Stimulated activated naive B cell treated with anti-CD40 and anti-IgM and Interleukin-4, amounts not matched to agents 10 μg/mL and 1 μg/mL and 100 μg/mL, for 72 hours (primary cell): ENCODE results near the gene HSFX2.
"Not testable (repeated sequence)": the region's sequence is repeated elsewhere in the genome, so short reads cannot be mapped to it uniquely, and the experiment has no call there.

ENCODE experiments used
- ATAC-seq, 2 donors: fragments of 150-1000 bp; cut with Tn5 transposase; replicated peaks; 2 replicates each; pipeline ENCODE4 v1.10.0; 2021; ENCODE audit warnings: moderate library complexity in 1 of 2
- DNase-seq: peaks from one replicate; pipeline ENCODE4 v3.0.0; 2021
- H3K27ac Mint-ChIP-seq: one replicate; pipeline ENCODE4 v1.8.0; 2022; ENCODE audit warnings: mild to moderate bottlenecking, mixed read lengths
- H3K27me3 Mint-ChIP-seq, 2 donors: one replicate each; pipeline ENCODE4 v1.8.0; 2022; ENCODE audit warnings: mixed read lengths in 2 of 2
- H3K36me3 Mint-ChIP-seq, 2 donors: one replicate each; pipeline ENCODE4 v1.8.0; 2022; ENCODE audit warnings: mixed read lengths in 2 of 2, mild to moderate bottlenecking in 1 of 2
- H3K4me1 Mint-ChIP-seq, 2 donors: one replicate each; pipeline ENCODE4 v1.8.0; 2022; ENCODE audit warnings: mixed read lengths in 2 of 2, mild to moderate bottlenecking in 1 of 2
- H3K4me3 Mint-ChIP-seq, 2 donors: one replicate each; pipeline ENCODE4 v1.8.0; 2022; ENCODE audit warnings: mild to moderate bottlenecking in 2 of 2, mixed read lengths in 2 of 2, moderate library complexity in 1 of 2
- H3K9me3 Mint-ChIP-seq, 2 donors: one replicate each; pipeline ENCODE4 v1.8.0; 2022; ENCODE audit warnings: mixed read lengths in 2 of 2, mild to moderate bottlenecking in 1 of 2

HSFX2 gene

GRCh38 chrX:149619662-149620061, 24.5 kb upstream of the HSFX2 start:
- not testable (repeated sequence) for H3K9me3 Mint-ChIP-seq, H3K27ac Mint-ChIP-seq, H3K4me1 Mint-ChIP-seq, ATAC-seq, DNase-seq, H3K4me3 Mint-ChIP-seq, H3K36me3 Mint-ChIP-seq, H3K27me3 Mint-ChIP-seq

DNA sequence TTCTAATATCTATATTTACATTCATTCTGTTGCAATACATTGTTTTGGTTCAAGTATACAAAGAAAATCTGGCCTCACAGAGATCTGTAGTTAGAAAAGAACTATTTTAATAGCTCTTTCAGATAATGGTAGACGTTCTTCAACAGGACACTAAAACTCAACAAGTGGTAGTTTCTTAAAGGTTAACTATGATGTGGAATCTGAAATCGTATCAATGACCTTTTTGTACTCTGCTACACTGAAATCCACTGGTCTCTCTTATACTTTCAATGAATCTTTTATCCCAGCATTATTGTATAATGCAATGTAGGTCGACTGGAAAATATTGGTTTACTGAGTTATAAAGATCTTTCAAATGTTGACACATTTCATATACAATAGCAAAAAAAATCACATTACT, 23.8 kb upstream of the HSFX2 start:
- H3K4me3 Mint-ChIP-seq = no peak overlapping the region
- ATAC-seq (no peak), DNase-seq (no peak)
- H3K27ac Mint-ChIP-seq = no peak overlapping the region
- peaks cover 2 to 14% of the 10 kb centered on the region in 2 donors for H3K4me1 Mint-ChIP-seq
- no peaks in the 10 kb centered on the region for H3K27me3 Mint-ChIP-seq
- H3K36me3 Mint-ChIP-seq = peaks cover 0 to 4% of the 10 kb centered on the region in 2 donors
- no peaks in the 10 kb centered on the region for H3K9me3 Mint-ChIP-seq

DNA sequence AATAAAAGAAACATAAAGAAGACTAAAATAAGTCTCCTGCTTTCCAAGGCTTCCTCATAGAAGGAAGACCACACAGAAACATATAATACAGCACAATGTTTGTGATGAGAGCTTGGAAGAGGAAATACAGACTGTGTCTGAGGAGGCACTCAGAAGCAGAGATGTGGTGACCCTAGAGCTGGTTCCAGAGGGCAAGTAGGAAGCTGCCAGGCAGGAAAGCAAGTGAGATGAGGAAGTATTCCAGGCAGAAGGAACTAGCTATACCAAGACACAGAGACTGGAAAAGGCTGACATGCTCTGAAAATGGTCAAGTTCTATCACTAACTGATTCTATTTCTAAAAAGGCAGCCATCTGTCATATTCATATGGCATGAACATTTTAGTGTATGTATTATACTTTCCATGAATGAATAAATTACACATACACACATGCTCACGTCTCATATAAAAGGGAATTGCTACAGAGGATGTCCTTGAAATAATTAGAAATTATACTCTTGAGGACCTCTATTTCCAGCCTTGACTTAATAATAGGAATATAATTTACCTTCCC, 16.6 kb upstream of the HSFX2 start:
- H3K27ac Mint-ChIP-seq = peak overlapping the region; percentile 21
- no peaks in the 10 kb centered on the region for H3K9me3 Mint-ChIP-seq
- peaks cover 2 to 23% of the 10 kb centered on the region in 2 donors for H3K4me1 Mint-ChIP-seq
- H3K27me3 Mint-ChIP-seq = no peaks in the 10 kb centered on the region
- H3K4me3 Mint-ChIP-seq = no peak overlapping the region
- ATAC-seq = no peak
- H3K36me3 Mint-ChIP-seq = peaks cover 6 to 13% of the 10 kb centered on the region in 2 donors
- no peak for DNase-seq

GRCh38 chrX:149610511-149610910, 15.4 kb upstream of the HSFX2 start:
- no peaks in the 10 kb centered on the region for H3K27me3 Mint-ChIP-seq
- H3K4me3 Mint-ChIP-seq = no peak overlapping the region
- no peak for ATAC-seq
- DNase-seq = no peak
- H3K9me3 Mint-ChIP-seq = no peaks in the 10 kb centered on the region
- H3K36me3 Mint-ChIP-seq = peaks cover 14 to 20% of the 10 kb centered on the region in 2 donors
- H3K4me1 Mint-ChIP-seq = peaks cover 2 to 16% of the 10 kb centered on the region in 2 donors
- no peak overlapping the region for H3K27ac Mint-ChIP-seq

DNA sequence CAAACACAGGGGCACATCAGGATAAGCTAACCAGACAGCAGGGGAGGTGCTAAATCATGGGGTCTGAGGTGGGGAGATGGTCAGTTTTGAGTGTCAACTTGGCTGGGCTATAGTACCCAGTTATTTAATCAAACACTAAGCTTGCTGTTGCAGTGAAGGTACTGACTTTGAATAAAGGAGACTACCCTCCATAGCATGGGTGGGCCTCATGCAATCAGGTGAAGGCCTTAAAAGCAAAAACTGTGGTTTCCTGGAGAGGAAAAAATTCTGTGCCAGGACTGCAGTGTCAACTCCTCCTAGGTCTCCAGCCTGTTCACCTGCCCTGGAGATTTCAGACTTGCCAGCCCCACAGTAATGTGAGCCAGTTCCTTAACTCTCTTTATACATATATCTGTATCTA, 12.6 kb upstream of the HSFX2 start:
- no peak overlapping the region for H3K4me3 Mint-ChIP-seq
- no peak overlapping the region for H3K27ac Mint-ChIP-seq
- H3K27me3 Mint-ChIP-seq = no peaks in the 10 kb centered on the region
- H3K4me1 Mint-ChIP-seq = peaks cover 2 to 7% of the 10 kb centered on the region in 2 donors
- no peaks in the 10 kb centered on the region for H3K9me3 Mint-ChIP-seq
- peaks cover 23 to 24% of the 10 kb centered on the region in 2 donors for H3K36me3 Mint-ChIP-seq
- ATAC-seq (no peak), DNase-seq (no peak)

- H3K9me3 Mint-ChIP-seq, H3K4me3 Mint-ChIP-seq, DNase-seq, H3K27me3 Mint-ChIP-seq, H3K4me1 Mint-ChIP-seq, ATAC-seq, H3K27ac Mint-ChIP-seq: not testable (repeated sequence)
- H3K36me3 Mint-ChIP-seq = peaks cover 23 to 27% of the 10 kb centered on the region in 2 donors
Measured at GRCh38 chrX:149605248-149605885, 10.3 kb upstream of the HSFX2 start.

DNA sequence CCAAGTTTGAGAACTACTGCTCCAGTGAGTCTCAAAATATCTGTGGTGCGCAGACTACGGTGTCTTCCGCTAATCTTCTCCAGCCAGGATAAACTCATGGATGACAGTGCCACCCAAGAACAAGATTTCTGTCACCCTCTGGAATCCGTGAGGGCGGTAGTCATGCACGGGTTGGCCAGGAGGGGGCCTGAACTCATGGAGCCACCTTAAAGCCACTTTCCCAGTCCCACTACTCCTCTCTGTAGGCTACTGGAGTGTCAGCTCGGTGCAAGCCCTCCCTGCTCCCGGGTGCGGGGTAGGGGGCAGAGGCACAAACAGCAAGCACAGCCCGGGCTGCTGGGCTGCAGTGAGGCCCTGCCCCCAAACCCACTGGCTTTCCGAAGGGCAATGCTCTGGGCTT, 3.5 kb upstream of the HSFX2 start:
- not testable (repeated sequence) for DNase-seq, ATAC-seq, H3K4me3 Mint-ChIP-seq, H3K9me3 Mint-ChIP-seq, H3K27ac Mint-ChIP-seq, H3K36me3 Mint-ChIP-seq, H3K4me1 Mint-ChIP-seq, H3K27me3 Mint-ChIP-seq

GRCh38 chrX:149595943-149596342, 829 bp upstream of the HSFX2 start:
- ATAC-seq, H3K4me1 Mint-ChIP-seq, DNase-seq, H3K36me3 Mint-ChIP-seq, H3K4me3 Mint-ChIP-seq, H3K27ac Mint-ChIP-seq, H3K9me3 Mint-ChIP-seq, H3K27me3 Mint-ChIP-seq: not testable (repeated sequence)

DNA sequence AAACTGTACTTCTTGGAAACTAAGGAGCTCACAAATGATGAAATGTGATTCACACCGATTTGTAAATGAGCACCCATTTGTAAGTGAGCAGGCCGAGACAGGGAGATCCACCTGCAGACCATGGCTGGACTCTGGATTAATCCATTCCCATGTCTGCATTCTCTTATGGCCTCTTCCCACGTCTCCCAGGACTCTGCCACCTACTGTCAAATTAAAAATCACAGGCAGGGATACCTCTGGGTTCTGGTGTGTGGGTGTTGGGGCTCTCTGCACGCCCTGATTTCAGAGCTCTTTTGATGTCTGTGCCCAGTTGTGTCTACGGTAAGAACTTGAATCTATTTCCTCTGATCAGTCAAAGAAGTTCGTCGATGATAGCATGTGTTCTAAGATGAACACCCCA, 4.1 kb downstream of the HSFX2 start:
- ATAC-seq, H3K27me3 Mint-ChIP-seq, H3K4me1 Mint-ChIP-seq, H3K4me3 Mint-ChIP-seq, DNase-seq, H3K27ac Mint-ChIP-seq, H3K9me3 Mint-ChIP-seq, H3K36me3 Mint-ChIP-seq: not testable (repeated sequence)

- ATAC-seq, DNase-seq, H3K27ac Mint-ChIP-seq, H3K36me3 Mint-ChIP-seq, H3K4me3 Mint-ChIP-seq, H3K27me3 Mint-ChIP-seq, H3K9me3 Mint-ChIP-seq, H3K4me1 Mint-ChIP-seq: not testable (repeated sequence)
Measured at GRCh38 chrX:149587359-149587758, 7.8 kb downstream of the HSFX2 start, which contains the start of gene MAGEA9B. TSS of gene MAGEA9B (minus strand) at chrX:149587459. CDS start at chrX:149583179, 4,280 bp downstream.

GRCh38 chrX:149585631-149586030, 9.5 kb downstream of the HSFX2 start:
- H3K4me3 Mint-ChIP-seq, ATAC-seq, H3K27ac Mint-ChIP-seq: not testable (repeated sequence)

GRCh38 chrX:149573456-149573855, 21.7 kb downstream of the HSFX2 start:
- H3K27ac Mint-ChIP-seq, H3K4me1 Mint-ChIP-seq, H3K27me3 Mint-ChIP-seq, H3K4me3 Mint-ChIP-seq, H3K36me3 Mint-ChIP-seq, DNase-seq, H3K9me3 Mint-ChIP-seq: not testable (repeated sequence)
- ATAC-seq = peak; percentile 85 to 99

More at GRCh38 chrX:149585631-149586030, 9.5 kb downstream of the HSFX2 start:
- not testable (repeated sequence) for H3K4me1 Mint-ChIP-seq, H3K36me3 Mint-ChIP-seq, H3K27me3 Mint-ChIP-seq, H3K9me3 Mint-ChIP-seq, DNase-seq

GRCh38 chrX:149572743-149573142, 22.4 kb downstream of the HSFX2 start:
- H3K27me3 Mint-ChIP-seq = no peaks in the 10 kb centered on the region
- H3K27ac Mint-ChIP-seq = no peak overlapping the region
- DNase-seq (no peak), ATAC-seq (no peak)
- H3K9me3 Mint-ChIP-seq = no peaks in the 10 kb centered on the region
- H3K4me1 Mint-ChIP-seq = no peaks in the 10 kb centered on the region
- no peak overlapping the region for H3K4me3 Mint-ChIP-seq
- H3K36me3 Mint-ChIP-seq = no peaks in the 10 kb centered on the region

DNA sequence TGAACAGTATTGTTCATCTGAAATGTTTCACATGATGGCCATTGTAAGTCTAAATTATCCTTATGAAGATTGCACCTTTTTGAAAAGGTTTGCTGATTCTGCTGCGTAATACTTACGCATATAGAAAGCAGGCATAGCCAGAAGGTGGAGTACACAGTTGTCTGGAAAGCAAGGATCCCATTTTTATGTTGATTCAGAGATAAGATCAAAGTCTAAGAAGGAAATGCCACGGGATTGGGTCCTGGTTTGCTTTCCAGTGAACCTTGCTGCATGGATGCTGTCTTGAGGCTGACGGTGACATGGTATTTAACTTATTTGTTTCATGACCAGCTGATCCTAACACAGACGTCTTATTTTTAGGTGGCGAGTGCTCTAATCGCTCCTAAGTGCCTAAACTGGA, 23.3 kb downstream of the HSFX2 start:
- ATAC-seq (no peak), DNase-seq (no peak)
- no peaks in the 10 kb centered on the region for H3K4me1 Mint-ChIP-seq
- H3K27me3 Mint-ChIP-seq = no peaks in the 10 kb centered on the region
- no peak overlapping the region for H3K27ac Mint-ChIP-seq
- H3K36me3 Mint-ChIP-seq = no peaks in the 10 kb centered on the region
- H3K9me3 Mint-ChIP-seq = no peaks in the 10 kb centered on the region
- H3K4me3 Mint-ChIP-seq = no peak overlapping the region

GRCh38 chrX:149570668-149571067, 24.4 kb downstream of the HSFX2 start:
- Mint-ChIP-seq H3K36me3 (no peaks in the 10 kb centered on the region), H3K9me3 (no peaks in the 10 kb centered on the region), H3K4me1 (no peaks in the 10 kb centered on the region), H3K27ac (no peak overlapping the region), H3K27me3 (no peaks in the 10 kb centered on the region), H3K4me3 (no peak overlapping the region)
- ATAC-seq (no peak), DNase-seq (no peak)
